Stimulated activated CD8-positive, alpha-beta memory T cell treated with anti-CD3 and anti-CD28 coated beads, Interleukin-15, amount 100 ng/mL, for 4 hours (primary cell): ENCODE results near the gene EFNB1.
"Not testable (repeated sequence)": the region's sequence is repeated elsewhere in the genome, so short reads cannot be mapped to it uniquely, and the experiment has no call there.

Experiments
- DNase-seq, 2 donors: peaks; one replicate each; pipeline ENCODE4 v3.0.0-alpha.2; 2020; ENCODE audit warnings: low read depth in 2 of 2

Gene EFNB1

DNA sequence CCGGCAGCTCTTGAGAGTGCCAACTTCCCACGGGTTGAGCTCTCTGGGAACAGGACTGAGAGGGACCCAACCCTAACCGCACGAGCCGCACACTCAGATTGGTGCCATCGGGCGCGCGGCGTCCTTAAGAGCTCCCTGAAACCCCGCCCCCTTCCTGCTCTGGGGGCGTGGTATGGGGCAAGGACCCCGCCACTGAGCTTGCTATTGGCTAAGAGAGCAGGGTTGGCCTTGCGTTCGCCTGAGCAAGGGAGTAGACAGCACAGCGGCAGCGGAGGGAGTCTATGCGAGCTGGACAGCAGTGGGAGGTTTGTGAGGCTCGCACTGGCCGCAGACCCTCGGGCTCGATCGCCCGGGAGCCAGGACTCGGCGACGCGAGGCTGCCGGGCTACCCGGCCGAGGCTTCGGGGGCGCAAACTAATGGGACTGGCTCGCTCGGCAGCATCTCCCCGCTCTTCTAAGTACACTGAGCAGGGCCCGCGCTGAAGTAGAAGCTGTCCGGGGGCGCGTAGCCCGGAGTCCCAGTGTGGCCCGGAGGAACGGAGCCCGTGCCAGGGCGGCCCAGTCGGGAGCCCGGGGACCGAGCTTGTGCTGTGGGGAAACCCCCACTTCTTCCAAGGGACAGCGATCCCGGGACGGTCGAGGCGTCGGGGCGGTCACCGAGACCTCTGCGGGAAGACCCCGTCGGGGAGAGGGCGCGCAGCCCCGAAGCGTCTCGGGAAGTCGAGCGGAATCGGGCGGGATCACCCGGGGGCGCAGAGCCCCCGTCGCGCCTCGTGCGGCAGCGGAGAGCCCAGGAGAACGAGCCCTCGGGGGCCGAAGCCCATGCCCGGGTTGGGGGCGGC lies at the start of gene EFNB1:
Gene EFNB1 (plus strand): TSS at position 282 of the 842 bp plus-strand sequence. CDS start 756 bp downstream, outside the sequence.
- peak; percentile 70 to 74 for DNase-seq

DNA sequence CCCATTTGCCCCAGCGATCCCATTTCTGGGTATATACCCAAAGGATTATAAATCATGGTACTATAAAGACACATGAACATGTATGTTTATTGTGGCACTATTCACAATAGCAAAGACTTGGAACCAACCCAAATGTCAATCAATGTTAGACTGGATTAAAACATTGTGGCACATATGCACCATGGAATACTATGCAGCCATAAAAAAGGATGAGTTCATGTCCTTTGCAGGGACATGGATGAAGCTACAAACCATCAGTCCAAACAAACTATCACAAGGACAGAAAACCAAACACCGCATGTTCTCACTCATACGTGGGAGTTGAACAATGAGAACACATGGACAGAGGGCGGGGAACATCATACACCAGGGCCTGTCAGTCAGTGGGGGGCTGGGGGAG lies 47.5 kb upstream of the EFNB1 start:
- DNase-seq: not testable (repeated sequence)

DNA sequence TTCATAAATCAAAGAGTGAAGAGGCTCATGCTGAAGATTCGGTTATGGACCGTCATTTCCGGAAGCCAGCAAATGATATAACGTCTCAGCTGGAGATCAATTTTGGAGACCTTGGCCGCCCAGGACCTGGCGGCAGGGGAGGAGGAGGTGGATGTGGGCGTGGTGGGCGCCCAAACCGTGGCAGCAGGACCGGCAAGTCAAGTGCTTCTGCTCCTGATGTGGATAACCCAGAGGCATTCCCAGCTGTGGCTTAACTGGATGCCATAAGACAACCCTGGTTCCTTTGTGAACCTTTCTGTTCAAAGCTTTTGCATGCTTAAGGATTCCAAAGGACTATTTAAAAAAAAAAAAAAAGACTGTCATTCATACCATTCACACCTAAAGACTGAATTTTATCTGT lies 44.0 kb upstream of the EFNB1 start:
- no peak for DNase-seq

DNA sequence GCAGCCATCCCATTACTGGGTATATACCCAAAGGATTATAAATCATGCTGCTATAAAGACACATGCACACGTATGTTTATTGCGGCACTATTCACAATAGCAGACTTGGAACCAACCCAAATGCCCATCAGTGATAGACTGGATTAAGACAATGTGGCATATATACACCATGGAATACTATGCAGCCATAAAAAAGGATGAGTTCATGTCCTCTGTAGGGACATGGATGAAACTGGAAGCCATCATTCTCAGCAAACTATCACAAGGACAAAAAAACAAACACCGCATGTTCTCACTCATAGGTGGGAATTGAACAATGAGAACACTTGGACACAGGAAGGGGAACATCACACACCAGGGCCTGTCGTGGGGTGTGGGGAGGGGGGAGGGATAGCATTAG lies 42.2 kb upstream of the EFNB1 start:
- not testable (repeated sequence) for DNase-seq

DNA sequence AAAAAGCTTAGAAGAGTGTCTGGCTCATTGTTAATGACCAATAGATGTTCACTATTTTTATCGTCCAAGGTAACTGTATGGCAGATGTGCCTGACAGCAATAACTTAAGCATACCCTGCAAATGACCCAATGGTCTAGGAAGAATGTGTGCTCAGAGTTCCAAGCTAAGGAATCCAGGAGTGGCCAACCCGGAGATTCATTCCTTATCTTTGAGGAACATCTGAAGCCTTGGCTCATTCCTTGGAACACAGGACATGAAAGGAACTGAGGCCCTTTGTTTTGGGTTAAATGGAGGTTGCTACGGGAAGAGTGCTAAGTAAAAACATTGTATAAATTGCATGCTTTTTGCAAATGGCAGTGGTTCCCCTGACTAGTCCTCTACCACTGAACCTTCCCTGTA lies 38.9 kb upstream of the EFNB1 start:
- no peak for DNase-seq

DNA sequence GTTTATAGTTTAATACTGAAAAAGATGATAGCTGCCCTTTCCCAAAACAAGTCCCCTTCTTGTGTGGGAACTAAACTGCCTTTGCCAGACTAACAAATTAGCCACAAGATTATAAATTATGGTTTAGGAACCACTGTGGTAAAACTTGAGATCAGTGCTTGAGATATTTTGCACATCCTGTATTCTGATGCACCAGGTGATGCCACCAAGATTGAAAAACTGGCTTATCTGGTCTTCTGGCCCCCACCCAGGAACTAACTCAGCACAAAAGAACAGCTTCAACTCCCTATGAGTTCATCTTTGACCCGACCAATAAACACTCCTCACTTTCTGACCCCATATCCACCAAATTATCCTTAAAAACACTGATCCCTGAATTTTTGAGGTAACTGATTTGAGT lies 36.7 kb upstream of the EFNB1 start:
- no peak for DNase-seq

DNA sequence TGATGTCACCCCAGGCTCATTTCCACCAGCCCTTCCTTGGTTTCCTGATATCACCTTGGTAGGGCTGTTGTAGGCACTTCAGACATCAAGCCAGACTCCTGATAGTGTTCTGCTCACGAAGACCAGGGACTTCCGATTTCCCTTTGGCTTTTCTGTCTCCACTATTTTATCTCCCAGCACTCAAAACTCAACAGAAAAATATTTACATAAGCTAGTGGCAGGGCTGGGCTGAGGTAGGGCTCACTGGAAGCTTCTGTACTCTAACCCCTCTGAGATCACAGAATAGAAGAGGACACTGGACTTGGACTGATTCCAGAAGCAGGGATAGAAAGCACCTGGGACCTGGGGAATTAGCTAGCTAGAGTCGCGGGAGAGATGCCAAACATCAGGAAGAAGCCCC lies 34.4 kb upstream of the EFNB1 start:
- DNase-seq: no peak

DNA sequence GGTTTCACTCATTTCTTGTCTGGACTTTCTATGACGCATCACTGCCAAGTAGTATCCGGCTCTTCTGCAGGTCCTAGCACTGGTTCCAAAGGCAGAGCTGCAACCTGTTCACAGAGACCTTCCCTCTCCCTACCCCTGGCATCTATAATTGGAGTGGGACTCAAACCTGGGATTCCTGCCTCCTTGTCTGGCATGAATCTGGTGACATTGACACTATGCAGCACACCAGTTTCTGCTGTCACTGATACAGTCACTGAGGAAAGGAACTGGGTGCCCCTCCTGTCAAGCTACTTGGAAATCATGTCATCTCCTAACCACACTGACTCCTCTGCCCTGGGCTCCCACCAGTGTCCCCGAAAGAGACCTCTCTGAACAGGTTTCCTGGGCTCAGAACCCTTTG lies 33.1 kb upstream of the EFNB1 start:
- no peak for DNase-seq

DNA sequence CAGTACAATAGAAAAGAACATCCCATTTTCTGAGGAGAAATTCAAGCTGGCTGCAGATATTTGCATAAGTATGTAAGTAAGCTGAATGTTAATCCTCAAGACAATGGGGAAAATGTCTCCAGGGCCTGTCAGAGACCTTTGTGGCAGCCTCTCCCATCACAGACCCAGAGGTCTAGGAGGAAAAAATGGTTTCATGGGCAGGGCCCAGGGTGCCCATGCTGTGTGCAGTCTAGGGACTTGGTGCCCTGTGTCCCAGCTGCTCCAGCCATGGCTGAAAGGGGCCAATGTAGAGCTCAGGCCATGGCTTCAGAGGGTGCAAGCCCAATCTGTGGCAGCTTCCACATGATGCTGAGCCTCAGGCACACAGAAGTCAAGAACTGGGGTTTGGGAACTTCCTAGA lies 30.4 kb upstream of the EFNB1 start:
- not testable (repeated sequence) for DNase-seq

DNA sequence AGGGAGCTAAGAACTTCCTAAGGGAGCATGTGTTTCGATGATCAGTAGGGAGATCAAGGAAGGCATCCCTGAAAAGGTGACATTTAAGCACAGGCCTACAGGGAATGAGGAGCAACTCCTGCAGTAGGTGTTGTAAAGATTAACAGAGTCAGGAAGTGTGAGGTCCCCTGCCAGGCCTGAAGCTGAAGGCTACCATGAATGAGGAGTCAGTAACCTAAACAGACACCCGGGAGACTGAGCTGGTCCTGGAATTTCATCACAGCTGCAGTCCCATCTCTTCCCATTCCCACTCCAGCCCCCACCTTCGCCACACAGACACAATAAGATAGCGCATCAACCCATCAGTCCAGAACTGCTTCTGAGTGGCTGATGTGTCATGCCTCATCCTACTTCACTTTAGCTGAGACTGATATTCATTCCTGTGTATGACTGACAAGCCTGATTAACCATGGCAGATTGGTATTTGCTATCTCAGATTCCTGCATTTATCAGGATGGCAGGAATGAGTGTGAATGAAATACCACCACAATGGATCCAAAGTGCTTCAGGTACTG lies 27.0 kb upstream of the EFNB1 start:
- no peak for DNase-seq

DNA sequence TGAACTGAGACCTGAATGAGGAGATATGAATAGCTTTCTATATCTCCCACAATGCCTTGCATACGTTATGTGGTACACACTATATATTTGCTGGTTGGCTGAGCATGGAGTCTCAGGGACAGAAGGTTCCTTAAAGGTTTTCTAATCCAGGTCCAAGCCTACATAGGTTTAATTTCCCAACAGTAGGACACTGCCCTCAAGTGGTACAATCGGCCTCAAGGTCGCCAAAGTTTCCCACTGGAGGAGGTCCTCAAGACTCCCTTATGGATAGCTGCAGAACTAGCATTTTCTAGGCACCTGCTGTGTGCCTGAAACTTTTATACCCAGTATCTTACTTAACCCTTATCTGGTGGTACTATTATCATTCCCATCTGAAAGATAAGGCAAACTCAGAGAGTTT lies 21.0 kb upstream of the EFNB1 start:
- DNase-seq: no peak

DNA sequence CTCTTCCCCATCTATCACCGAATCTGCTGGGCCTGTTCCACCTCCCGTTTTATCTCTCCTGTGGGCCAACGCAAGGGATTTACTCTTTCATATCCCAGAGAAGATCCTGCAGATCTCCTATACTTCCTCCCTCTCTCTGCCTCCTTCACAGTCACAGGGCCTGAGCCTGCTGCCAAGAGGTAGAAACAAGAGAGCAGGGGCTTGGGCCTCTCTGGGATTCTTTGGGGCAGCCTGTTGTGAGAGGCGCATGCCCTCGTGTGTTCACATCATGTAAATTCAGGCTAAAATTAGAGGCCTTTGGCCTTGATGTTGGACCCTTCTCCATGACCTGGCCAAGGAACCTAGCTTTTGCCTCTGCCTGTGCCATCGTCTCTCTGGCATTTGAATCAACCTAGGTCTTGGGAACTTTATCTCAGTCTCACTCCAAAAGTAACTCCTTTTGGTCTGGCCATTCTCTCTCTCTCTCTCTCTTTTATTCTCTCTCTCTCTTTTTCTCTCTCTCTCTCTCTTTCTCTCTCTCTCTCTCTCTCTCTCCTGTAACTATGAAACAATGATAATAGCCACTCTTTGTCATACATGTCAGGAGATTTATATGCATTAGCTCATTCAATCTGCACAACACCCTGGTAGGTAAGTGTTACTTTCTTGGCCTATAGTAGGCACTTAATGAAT lies 20.0 kb upstream of the EFNB1 start:
- no peak for DNase-seq

DNA sequence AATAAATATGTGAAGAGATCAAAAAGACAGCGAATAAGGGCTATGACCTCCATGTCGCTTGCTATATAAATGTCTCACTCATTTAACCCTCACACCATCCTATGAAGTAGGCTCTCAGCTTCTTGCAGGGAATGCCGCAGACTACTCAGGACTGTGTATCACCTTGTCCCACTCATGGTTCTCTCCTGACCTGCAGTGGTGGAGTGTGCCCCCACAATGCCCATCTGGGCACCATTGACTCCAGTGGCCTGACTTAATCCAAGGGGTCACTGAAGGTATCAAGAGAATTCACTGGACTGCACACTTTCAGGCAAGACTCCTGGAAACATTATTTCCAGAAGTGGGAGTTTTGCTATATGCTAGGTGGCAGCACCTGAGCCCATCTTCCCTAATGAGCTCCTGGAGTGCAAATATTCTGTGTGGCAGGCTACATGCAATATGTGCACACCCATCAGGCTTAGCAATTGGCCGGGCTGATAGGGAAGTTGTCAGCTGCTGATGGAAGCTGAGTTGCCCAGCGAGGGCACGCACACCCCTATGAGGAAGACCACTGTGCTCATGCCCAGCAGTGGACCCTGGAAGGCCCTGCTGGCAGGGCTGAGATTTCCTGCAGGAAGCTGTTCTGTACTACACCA lies 8.2 kb upstream of the EFNB1 start:
- no peak for DNase-seq

DNA sequence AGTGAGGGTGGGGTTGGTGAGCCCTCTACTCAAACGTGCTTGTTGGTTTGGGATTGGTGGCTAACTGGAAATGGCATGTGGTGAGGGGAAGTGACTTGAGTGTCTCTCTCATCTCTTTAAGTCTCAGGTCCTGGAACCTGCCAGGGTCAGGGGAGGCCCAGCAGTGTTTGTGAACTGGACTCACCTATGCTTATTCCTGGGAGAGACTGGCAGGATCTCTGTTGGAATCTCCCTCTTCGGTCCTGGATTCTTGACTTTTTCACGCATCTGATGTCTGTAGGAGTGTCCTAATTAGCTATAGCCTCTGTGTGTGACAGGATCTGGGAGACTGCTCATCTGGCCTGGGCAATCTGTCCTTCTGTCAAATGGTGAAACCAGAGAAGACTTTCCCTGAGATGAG lies 7.2 kb upstream of the EFNB1 start:
- no peak for DNase-seq

DNA sequence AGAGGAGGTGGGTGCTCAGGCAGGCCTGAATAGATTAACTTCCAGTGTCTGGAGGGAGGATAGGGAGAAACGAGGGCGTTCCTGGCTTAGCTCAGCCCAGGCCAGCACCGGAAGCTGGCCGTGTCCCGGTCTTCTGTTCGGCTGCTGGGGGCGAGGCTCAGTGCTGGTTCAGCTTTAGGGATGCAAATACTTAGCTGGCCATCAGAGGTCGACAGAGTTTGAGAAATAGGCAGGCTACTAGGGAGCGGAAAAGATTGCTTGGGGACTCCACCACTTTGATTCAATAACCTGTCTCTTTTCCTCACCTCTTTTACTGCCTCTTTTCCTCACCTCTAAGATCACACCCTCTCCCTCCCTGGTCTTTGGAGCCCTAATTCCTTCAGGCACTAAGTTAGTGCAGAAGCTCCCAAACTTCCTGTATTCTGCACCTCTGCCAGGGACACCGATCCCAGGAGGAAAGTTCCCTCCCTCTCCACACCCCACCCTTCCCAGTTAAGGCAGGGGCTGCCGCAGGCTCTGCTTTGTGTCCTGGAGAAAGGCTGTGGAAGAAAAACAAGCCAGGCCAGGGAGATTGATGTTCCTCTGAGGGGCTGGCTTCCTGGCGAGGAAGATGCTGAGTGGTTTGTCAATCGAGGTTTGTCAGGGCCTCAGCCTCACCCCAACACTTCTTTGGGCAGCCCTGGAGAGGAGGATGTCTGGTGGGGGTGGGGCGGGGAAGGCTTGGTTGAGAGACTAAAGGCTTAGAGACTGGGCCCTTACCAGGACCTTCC lies 6.0 kb upstream of the EFNB1 start:
- DNase-seq: no peak

DNA sequence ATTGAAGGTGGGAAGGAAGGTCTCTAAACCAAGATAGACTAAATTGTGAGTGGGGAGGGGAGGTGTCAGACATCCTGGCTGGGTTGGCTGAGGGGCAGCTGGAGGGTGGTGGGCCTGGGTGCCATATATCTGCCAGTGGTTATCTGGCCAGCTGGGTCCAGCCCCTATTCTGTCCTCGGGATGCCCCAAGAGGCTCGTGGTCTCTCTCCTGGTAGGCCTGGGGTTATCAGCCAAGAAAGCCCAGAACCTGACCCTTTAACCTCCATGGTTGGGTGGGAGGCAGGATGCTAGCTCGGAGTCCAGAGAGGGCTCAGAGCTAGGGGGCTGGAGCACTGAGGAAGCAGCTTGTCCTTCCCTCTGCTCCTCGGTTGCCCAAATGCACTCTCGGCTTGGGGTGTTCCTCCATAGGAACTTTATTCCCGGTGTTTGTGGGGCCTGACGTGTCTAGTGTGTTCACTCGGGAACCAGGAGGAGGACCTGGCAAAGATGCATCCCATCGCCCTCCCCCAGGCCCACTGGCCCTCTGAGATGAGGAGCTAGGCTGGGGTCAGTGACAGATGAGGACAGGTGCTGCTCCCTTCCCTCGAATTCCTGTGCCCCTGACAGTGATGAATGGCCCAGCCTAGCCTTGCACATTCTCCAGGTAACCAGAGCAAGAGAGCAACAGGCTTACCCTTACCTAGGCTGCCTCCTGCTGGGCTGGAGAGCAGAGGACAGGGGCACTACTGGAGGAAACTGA lies 5.2 kb upstream of the EFNB1 start:
- DNase-seq: no peak

DNA sequence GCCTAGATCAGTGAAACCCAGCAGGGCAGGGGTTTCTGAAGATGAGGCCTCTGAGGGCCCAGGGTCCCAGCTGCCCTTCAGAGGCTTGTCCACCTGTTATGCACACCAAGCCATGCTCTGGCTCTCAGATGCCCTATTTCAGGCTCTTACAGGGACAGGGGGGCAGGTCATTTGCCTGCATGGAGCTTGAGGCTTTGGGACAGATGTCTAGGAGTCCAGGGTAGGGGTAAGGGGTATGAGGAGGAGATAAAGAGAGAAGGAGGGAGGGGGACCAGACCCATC lies 4.7 kb upstream of the EFNB1 start:
- no peak for DNase-seq

DNA sequence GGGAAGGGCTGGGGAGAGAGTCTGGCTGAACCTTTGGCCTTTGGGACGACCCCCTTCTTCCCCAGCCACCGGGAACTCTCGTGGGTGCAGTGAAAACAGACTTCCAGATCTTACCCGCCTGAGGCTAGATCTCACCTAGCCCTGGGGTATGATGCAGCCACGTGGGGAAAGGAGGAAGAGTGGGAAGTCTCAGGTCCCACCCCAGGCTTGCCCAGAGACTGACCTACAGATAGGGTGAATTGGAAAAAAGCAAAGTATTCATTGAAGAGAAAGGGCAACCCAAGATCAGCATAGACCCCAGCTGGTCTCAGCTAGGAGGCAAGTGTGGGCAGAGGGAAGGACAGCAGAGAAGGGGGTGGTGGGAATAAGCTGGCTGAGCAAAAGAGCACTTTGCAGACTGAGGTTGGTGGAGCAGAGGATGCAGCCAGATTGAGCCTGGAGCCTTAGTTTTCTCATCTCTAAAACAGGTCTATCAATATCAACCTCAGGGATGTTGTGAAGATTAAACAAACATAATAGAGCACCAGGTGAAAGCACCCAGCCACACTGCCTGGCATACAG lies 4.2 kb upstream of the EFNB1 start:
- DNase-seq: no peak

DNA sequence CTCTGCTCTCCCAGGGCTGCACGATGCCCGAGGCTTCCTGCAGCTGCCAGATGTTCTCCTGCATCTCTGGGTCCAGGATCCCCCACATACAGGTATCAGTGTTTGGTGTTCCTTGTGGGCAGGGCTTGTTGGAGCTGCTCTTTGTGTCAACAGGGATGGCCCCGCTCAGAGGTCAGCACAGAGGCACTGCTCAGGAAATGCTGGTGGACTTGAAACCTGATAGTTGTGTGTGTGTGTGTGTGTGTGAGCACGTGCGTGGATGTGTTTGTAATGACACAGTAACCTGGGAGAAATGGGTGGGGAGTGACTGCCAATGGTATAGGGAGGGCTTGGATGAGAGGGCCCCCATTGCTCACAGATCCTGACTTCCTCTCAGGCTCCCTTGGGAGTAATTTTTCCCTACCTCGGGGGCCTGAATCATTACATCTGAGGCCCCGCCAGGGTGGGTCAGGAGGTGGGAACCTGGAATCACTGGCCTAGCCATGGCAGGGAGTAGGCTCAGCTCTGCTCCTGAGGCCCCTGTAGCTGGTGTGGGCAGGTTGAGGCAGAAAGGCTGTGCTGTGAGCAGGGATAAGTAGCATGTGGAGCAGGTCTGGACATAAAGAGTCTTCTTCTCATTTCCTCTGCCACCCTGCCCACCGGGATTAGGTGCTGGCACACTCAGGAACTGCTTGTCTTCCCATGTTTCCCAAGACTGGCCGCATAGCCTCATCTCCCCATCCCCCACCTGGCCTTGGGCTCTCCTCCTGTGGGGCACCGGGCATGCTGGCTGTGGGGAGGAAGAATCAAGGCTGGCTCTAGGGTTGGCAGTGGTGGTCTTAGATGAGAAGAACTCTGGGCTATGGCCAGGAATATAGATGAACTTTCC lies 2.5 kb upstream of the EFNB1 start:
- no peak for DNase-seq

DNA sequence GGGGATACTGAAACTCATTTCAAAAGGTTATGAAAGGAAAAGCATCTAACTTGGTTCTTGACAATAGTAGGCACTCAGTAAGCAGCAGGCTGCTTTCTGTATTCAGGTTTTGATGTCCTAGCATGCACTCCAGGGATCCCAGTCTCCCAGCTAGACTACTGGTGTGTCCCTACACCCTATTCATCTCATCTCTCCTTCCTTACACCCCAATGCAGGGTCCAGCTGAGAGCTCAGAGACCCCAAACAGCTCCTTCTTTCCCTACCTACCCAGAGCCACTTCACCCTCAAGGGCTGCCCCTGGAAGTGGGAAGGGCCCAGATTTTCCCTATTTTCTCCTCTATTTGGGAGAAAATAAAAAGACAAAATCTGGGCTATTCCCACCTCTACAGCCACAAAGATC lies 1.6 kb upstream of the EFNB1 start:
- DNase-seq: no peak
